Measurements from ENCODE around the gene EFCAB12.

GRCh38 chr3:129393271-129393670 is 35.2 kb downstream of the EFCAB12 start:
- TF ChIP-seq CTCF (IDR thresholded peaks at IDR 0.05; ENCODE audit: low read depth, low read length): no peak
- TF ChIP-seq EZH2phosphoT487 (IDR thresholded peaks at IDR 0.05; ENCODE audit: low read depth): no peak
